ENCODE results near the gene DHX57.
"Not testable (repeated sequence)": the region's sequence is repeated elsewhere in the genome, so short reads cannot be mapped to it uniquely, and the experiment has no call there.

Gene DHX57

GRCh38 chr2:38797953-38798352, 77.8 kb downstream of the DHX57 start:
- DNase-seq (ENCODE audit: low read depth), result no peak

GRCh38 chr2:38797250-38797676, 78.5 kb downstream of the DHX57 start:
- DNase-seq (ENCODE audit: low read depth), result no peak

GRCh38 chr2:38795016-38795415, 80.7 kb downstream of the DHX57 start:
- DNase-seq (ENCODE audit: low read depth), result not testable (repeated sequence)

- no peak for DNase-seq (ENCODE audit: low read depth)
Observed at GRCh38 chr2:38794235-38794946, 81.3 kb downstream of the DHX57 start.

- no peak for DNase-seq (ENCODE audit: low read depth)
Observed at GRCh38 chr2:38793511-38793910, 82.2 kb downstream of the DHX57 start.

GRCh38 chr2:38792751-38793150, 83.0 kb downstream of the DHX57 start:
- DNase-seq (ENCODE audit: low read depth), result no peak

GRCh38 chr2:38792321-38792720, 83.4 kb downstream of the DHX57 start:
- not testable (repeated sequence) for DNase-seq (ENCODE audit: low read depth)

GRCh38 chr2:38791744-38792143, 84.0 kb downstream of the DHX57 start:
- no peak for DNase-seq (ENCODE audit: low read depth)

GRCh38 chr2:38789691-38790090, 86.0 kb downstream of the DHX57 start:
- no peak for DNase-seq (ENCODE audit: low read depth)

- no peak for DNase-seq (ENCODE audit: low read depth)
Observed at GRCh38 chr2:38788306-38788705, 87.4 kb downstream of the DHX57 start.

- no peak for DNase-seq (ENCODE audit: low read depth)
Observed at GRCh38 chr2:38783586-38783985, 92.1 kb downstream of the DHX57 start.

- DNase-seq (ENCODE audit: low read depth), result no peak
Observed at GRCh38 chr2:38778687-38779082, 97.0 kb downstream of the DHX57 start.

GRCh38 chr2:38776531-38776930, 99.2 kb downstream of the DHX57 start:
- no peak for DNase-seq (ENCODE audit: low read depth)

- DNase-seq (ENCODE audit: low read depth), result no peak
Observed at GRCh38 chr2:38775921-38776225, 99.9 kb downstream of the DHX57 start.

- DNase-seq (ENCODE audit: low read depth), result no peak
Observed at GRCh38 chr2:38775097-38775920, 100.4 kb downstream of the DHX57 start.

GRCh38 chr2:38771632-38772031, 104.1 kb downstream of the DHX57 start:
- no peak for DNase-seq (ENCODE audit: low read depth)

GRCh38 chr2:38765551-38765950, 110.2 kb downstream of the DHX57 start:
- no peak for DNase-seq (ENCODE audit: low read depth)

GRCh38 chr2:38765149-38765548, 110.6 kb downstream of the DHX57 start:
- no peak for DNase-seq (ENCODE audit: low read depth)

- no peak for DNase-seq (ENCODE audit: low read depth)
Observed at GRCh38 chr2:38763728-38764127, 112.0 kb downstream of the DHX57 start.

GRCh38 chr2:38763228-38763627, 112.5 kb downstream of the DHX57 start:
- no peak for DNase-seq (ENCODE audit: low read depth)

- not testable (repeated sequence) for DNase-seq (ENCODE audit: low read depth)
Observed at GRCh38 chr2:38755891-38756290, 119.8 kb downstream of the DHX57 start.

- DNase-seq (ENCODE audit: low read depth), result no peak
Observed at GRCh38 chr2:38754506-38754905, 121.2 kb downstream of the DHX57 start.

- DNase-seq (ENCODE audit: low read depth), result no peak
Observed at GRCh38 chr2:38754049-38754448, 121.7 kb downstream of the DHX57 start.
